Neural cell (in vitro differentiated cells): ENCODE results near the gene IFITM2.

Source experiments
- EP300 ChIP-seq: fragments of 450-650 bp; conservative IDR thresholded peaks from 2 replicates; pipeline ENCODE4 v1.6.1; 2014; ENCODE audit warnings: antibody characterized with exemption, mild to moderate bottlenecking, moderate library complexity; ENCODE audit not compliant: poor library complexity, severe bottlenecking
- EZH2 ChIP-seq: fragments of 200-600, 300-800 bp; shearing (Covaris generic), sonication (generic); IDR thresholded peaks from 2 replicates; pipeline ENCODE4 v1.6.1; 2014; ENCODE audit warnings: antibody characterized with exemption, low read length, borderline replicate concordance, mild to moderate bottlenecking; ENCODE audit not compliant: insufficient read depth, poor library complexity, severe bottlenecking
- POLR2AphosphoS5 ChIP-seq: IDR thresholded peaks from 2 replicates; pipeline ENCODE4 v1.6.1; 2012
- SMC3 ChIP-seq: fragments of 450-650 bp; conservative IDR thresholded peaks from 2 replicates; pipeline ENCODE4 v1.6.1; 2014; ENCODE audit warnings: antibody characterized with exemption, mild to moderate bottlenecking, moderate library complexity; ENCODE audit not compliant: poor library complexity
- TF ChIP-seq, protein P1 (sequence below): fragments of 450-650 bp; IDR thresholded peaks from 2 replicates; pipeline ENCODE4 v1.5.1; 2014; ENCODE audit warnings: antibody characterized with exemption, mild to moderate bottlenecking, moderate library complexity; ENCODE audit not compliant: poor library complexity, severe bottlenecking

GRCh38 chr11:288478-289397, 18.9 kb upstream of the IFITM2 start, which contains the start of gene PGGHG:
- TF ChIP-seq, protein P1, sequence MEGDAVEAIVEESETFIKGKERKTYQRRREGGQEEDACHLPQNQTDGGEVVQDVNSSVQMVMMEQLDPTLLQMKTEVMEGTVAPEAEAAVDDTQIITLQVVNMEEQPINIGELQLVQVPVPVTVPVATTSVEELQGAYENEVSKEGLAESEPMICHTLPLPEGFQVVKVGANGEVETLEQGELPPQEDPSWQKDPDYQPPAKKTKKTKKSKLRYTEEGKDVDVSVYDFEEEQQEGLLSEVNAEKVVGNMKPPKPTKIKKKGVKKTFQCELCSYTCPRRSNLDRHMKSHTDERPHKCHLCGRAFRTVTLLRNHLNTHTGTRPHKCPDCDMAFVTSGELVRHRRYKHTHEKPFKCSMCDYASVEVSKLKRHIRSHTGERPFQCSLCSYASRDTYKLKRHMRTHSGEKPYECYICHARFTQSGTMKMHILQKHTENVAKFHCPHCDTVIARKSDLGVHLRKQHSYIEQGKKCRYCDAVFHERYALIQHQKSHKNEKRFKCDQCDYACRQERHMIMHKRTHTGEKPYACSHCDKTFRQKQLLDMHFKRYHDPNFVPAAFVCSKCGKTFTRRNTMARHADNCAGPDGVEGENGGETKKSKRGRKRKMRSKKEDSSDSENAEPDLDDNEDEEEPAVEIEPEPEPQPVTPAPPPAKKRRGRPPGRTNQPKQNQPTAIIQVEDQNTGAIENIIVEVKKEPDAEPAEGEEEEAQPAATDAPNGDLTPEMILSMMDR: no peak
- no peak for TF ChIP-seq EZH2
- TF ChIP-seq SMC3: no peak
- TF ChIP-seq EP300: no peak
- TF ChIP-seq POLR2AphosphoS5: no peak
